ENCODE data around the gene FRMPD1. TPM values are rescaled to one million over a fixed set of nuclear protein-coding genes. Genes with fewer than 3 reads are reported as not detected.

FRMPD1 gene
- total and polyA plus RNA-seq, 8 donors, result 0.16 to 1.5 (median 0.53) TPM

- H3K27ac ChIP-seq, result no peak overlapping the region
- no peaks in the 10 kb centered on the region for H3K36me3 ChIP-seq
- FAIRE-seq (no peak), ATAC-seq (no peak), DNase-seq (no peak)
- intact Hi-C loops (cut with DNase I), result no loop called here
- H3K27me3 ChIP-seq, result no peaks in the 10 kb centered on the region
- TF ChIP-seq, protein P1, sequence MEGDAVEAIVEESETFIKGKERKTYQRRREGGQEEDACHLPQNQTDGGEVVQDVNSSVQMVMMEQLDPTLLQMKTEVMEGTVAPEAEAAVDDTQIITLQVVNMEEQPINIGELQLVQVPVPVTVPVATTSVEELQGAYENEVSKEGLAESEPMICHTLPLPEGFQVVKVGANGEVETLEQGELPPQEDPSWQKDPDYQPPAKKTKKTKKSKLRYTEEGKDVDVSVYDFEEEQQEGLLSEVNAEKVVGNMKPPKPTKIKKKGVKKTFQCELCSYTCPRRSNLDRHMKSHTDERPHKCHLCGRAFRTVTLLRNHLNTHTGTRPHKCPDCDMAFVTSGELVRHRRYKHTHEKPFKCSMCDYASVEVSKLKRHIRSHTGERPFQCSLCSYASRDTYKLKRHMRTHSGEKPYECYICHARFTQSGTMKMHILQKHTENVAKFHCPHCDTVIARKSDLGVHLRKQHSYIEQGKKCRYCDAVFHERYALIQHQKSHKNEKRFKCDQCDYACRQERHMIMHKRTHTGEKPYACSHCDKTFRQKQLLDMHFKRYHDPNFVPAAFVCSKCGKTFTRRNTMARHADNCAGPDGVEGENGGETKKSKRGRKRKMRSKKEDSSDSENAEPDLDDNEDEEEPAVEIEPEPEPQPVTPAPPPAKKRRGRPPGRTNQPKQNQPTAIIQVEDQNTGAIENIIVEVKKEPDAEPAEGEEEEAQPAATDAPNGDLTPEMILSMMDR (IDR thresholded peaks at IDR 0.05), result no peak
- no peaks in the 10 kb centered on the region for H3K4me1 ChIP-seq
- H3K4me3 ChIP-seq, result no peak overlapping the region
- no peaks in the 10 kb centered on the region for H3K9me3 ChIP-seq
- 83 to 90% methylated on average over 5 of the region's 5 CpGs for WGBS, 2 donors
Measured at GRCh38 chr9:37625036-37625757, 25.6 kb upstream of the FRMPD1 start.

GRCh38 chr9:37625758-37626147 lies 25.0 kb upstream of the FRMPD1 start:
- Histone ChIP-seq H3K36me3 (no peaks in the 10 kb centered on the region), H3K27ac (no peak overlapping the region), H3K27me3 (no peaks in the 10 kb centered on the region), H3K4me1 (no peaks in the 10 kb centered on the region), H3K4me3 (no peak overlapping the region), H3K9me3 (no peaks in the 10 kb centered on the region)
- ATAC-seq (no peak), DNase-seq (no peak), FAIRE-seq (no peak)
- WGBS, 2 donors, result 81 to 82% methylated on average over 12 of the region's 12 CpGs
- intact Hi-C loops (cut with DNase I), result no loop called here
- TF ChIP-seq, protein P1 (IDR thresholded peaks at IDR 0.05), result no peak

DNA sequence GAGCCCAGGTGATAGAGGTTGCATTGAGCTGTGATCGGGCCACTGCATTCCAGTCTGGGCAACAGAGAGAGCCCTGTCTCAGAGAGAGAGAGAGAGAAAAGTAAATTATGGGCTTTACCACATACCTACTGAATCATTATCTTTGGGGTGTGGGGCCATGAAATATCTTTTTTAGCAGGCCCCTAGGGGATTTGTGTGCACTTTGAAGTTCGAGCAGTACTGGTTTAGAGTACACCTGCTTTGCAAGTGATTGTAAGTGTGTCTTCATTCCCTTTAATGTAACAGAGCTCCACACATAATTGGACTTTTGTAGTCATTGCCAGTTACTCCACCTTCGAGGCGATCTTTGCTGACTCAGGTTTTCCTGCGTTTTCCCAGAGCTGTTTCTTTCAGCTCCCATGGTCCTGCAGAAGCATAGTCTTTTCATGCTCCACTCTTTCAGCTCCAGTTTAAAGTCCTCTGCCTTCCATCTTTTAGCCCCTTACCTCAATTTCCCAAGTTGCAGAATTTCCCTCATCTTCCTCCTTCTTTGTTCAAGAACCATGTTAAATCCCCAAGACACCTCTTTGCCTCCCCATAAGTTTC lies 24.0 kb upstream of the FRMPD1 start:
- no peak for FAIRE-seq

GRCh38 chr9:37632479-37632878 lies 18.3 kb upstream of the FRMPD1 start:
- Histone ChIP-seq H3K27ac (no peak overlapping the region), H3K9me3 (no peaks in the 10 kb centered on the region), H3K4me1 (no peaks in the 10 kb centered on the region), H3K4me3 (no peak overlapping the region), H3K27me3 (no peaks in the 10 kb centered on the region), H3K36me3 (no peaks in the 10 kb centered on the region)
- TF ChIP-seq, protein P1 (IDR thresholded peaks at IDR 0.05), result no peak
- 75 to 83% methylated on average over 4 of the region's 4 CpGs for WGBS, 2 donors
- intact Hi-C loops (cut with DNase I), result no loop called here
- DNase-seq (no peak), FAIRE-seq (no peak), ATAC-seq (no peak)

More for the DNA sequence above, 24.0 kb upstream of the FRMPD1 start:
- intact Hi-C loops (cut with DNase I), result no loop called here
- no peaks in the 10 kb centered on the region for H3K36me3 ChIP-seq
- ATAC-seq (no peak), DNase-seq (no peak)
- H3K9me3 ChIP-seq, result no peaks in the 10 kb centered on the region
- WGBS, 2 donors, result 28 to 39% methylated on average over 5 of the region's 5 CpGs
- H3K4me1 ChIP-seq, result no peaks in the 10 kb centered on the region
- H3K27ac ChIP-seq, result no peak overlapping the region
- H3K27me3 ChIP-seq, result no peaks in the 10 kb centered on the region
- TF ChIP-seq, protein P1 (IDR thresholded peaks at IDR 0.05), result no peak
- no peak overlapping the region for H3K4me3 ChIP-seq

DNA sequence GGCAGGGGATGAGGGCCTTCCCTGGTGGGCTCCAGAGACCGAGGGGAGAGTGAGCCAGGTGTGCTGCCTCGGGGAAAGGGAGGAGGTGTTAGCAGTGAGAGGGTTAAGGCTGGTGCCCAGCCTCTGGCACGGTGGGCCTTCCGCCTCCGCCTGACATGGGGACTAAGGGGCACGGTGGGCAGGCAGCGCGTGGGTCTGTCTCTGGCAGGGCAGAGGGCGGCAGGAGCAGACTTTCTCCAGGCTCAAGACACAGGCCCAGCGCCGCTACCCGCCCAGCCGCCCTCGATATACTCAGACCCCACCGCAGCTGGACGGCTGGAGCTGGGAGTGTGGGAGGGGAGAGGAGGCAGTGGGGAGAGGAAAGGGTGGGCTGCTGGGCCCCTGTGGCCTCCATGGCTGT lies 14.9 kb upstream of the FRMPD1 start:
- no peaks in the 10 kb centered on the region for H3K36me3 ChIP-seq
- intact Hi-C loops (cut with DNase I), result no loop called here
- TF ChIP-seq, protein P1 (IDR thresholded peaks at IDR 0.05), result no peak
- no peak overlapping the region for H3K27ac ChIP-seq
- DNase-seq, result peak in 1 of 6 donors; percentile 61
- ATAC-seq, result no peak
- no peak overlapping the region for H3K4me3 ChIP-seq
- H3K27me3 ChIP-seq, result no peaks in the 10 kb centered on the region
- WGBS, 2 donors, result 73 to 79% methylated on average over 16 of the region's 16 CpGs
- no peak for FAIRE-seq
- H3K9me3 ChIP-seq, result no peaks in the 10 kb centered on the region
- H3K4me1 ChIP-seq, result no peaks in the 10 kb centered on the region
